ENCODE data around the gene ZBP1.
A peak's percentile ranks its signal among the peaks of the same experiment; 100 is the strongest.

Gene ZBP1

DNA sequence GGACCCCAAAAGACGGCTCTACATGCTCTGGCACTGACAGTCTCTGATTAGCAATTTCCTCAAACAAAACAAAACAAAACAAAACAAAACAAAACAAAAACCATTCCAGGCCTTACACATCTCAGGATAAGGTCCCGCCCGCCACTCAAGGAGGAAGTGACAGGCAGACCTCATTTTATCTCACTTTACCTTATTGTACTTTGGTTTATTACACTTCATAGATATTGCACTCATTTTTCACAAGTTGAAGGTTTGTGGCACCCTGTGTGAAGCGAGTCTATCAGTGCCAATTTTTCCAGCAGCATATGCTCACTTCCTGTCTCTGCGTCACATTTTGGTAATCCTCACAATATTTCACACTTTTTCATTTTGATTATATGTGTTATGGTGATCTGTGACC is 15.2 kb downstream of the ZBP1 start:
- no peak for DNase-seq (ENCODE audit: low read depth)
- H3K4me3 ChIP-seq (ENCODE audit: control insufficient read depth, low read depth, low read length) = no peak overlapping the region
- TF ChIP-seq, protein P1, sequence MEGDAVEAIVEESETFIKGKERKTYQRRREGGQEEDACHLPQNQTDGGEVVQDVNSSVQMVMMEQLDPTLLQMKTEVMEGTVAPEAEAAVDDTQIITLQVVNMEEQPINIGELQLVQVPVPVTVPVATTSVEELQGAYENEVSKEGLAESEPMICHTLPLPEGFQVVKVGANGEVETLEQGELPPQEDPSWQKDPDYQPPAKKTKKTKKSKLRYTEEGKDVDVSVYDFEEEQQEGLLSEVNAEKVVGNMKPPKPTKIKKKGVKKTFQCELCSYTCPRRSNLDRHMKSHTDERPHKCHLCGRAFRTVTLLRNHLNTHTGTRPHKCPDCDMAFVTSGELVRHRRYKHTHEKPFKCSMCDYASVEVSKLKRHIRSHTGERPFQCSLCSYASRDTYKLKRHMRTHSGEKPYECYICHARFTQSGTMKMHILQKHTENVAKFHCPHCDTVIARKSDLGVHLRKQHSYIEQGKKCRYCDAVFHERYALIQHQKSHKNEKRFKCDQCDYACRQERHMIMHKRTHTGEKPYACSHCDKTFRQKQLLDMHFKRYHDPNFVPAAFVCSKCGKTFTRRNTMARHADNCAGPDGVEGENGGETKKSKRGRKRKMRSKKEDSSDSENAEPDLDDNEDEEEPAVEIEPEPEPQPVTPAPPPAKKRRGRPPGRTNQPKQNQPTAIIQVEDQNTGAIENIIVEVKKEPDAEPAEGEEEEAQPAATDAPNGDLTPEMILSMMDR (conservative IDR thresholded peaks at IDR 0.05; ENCODE audit: control insufficient read depth, insufficient read depth, low read depth, low read length) = no peak

DNA sequence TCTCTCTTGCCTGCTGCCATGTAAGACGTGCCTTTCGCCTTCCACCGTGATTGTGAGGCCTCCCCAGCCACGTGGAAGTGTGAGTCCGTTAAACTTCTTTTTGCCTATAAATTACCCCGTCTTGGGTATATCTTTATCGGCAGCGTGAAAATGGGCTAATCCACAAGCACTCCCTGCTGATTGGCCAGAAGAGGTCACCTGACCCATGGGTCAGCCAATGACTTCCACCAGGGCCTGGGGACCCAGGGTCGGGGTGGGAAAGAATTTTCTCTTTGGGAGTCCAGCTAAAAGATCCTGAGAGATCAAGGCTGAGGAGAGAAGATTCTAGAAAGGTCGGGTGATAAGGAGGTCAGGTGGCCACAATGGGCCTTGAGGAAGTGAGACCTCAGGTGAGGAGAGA is 17.1 kb downstream of the ZBP1 start:
- TF ChIP-seq, protein P1 (conservative IDR thresholded peaks at IDR 0.05; ENCODE audit: control insufficient read depth, insufficient read depth, low read depth, low read length) = no peak
- no peak overlapping the region for H3K4me3 ChIP-seq (ENCODE audit: control insufficient read depth, low read depth, low read length)
- no peak for DNase-seq (ENCODE audit: low read depth)

DNA sequence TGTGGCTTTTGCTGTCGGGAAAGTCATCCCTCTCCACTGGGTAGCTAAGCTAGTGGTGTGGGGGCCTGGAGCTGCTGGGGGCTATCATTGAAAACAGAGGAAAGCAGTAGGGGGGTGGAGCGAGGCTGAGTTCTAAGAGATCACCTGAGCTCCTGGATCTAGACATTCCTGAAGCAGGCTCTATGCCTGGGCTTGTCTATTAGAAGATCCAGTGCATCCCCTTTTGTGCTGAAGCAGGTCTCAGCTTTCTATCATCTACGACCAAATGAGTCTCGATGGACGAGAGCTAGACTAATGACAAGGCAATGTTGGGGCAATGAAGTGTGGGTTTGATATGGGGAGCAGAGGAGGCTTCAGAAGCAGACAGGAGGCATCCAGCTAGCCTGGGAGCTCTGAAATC is 18.5 kb downstream of the ZBP1 start:
- DNase-seq (ENCODE audit: low read depth) = no peak
- TF ChIP-seq, protein P1 (conservative IDR thresholded peaks at IDR 0.05; ENCODE audit: control insufficient read depth, insufficient read depth, low read depth, low read length) = no peak
- no peak overlapping the region for H3K4me3 ChIP-seq (ENCODE audit: control insufficient read depth, low read depth, low read length)

DNA sequence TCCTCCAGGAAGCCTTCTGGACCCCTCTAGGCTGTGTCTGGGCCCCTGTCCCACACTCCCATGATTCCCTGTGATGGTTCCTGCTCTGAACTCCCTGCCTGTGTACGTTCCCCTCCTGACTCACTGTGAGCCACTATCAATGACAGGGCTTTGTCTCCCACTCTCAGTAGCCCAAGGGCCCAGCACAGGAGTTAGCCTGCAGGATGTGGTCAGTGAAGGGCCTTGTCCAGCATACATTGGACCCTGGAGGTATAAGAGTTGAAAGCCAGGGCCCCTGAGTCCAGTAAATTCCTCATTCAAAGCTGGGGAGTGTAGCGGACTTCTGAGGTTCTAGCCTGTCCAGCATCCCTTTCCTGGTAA is 19.0 kb downstream of the ZBP1 start:
- TF ChIP-seq, protein P1 (conservative IDR thresholded peaks at IDR 0.05; ENCODE audit: control insufficient read depth, insufficient read depth, low read depth, low read length) = no peak
- no peak for DNase-seq (ENCODE audit: low read depth)
- no peak overlapping the region for H3K4me3 ChIP-seq (ENCODE audit: control insufficient read depth, low read depth, low read length)

DNA sequence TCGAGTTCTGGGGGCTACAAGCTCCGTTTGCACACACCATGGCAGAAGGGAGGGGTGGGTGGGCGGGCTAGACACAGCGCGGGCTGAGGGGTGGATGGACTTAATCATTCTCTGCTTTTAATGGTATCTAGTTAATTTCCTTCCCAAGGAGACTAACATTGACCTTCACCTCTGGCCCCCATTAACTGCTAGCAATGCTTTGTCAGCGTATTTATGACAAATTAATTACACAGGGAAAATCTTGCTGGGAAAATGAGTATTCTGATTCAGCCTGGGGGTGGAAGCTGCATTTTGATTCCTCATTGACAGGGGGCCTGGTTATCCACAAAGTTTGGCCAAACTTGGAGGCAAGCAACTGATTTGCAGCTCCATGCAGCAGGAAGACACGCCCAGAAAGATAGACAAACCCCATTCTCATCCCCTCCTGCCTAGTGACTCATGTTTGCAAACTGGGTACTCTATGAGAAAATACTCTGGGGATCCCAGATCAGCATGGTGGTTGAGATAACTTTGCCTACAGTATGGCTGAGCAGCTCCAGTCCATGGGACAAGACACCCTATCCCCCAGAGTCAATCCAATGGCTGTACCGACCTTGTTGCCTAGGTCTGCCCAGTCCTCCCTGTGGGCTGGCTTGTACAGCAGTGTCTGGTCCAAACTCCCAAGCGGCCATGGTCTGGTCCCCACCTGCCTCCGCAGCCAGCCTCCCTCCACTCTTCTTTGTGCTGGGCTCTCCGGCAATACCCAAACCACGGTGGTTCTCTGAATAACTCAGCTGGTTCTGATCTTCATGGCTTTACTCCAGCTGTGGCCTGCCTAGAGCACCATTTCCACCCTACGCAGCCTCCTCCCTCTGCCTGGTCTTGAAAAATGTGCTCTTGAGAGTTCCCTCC is 19.7 kb downstream of the ZBP1 start:
- DNase-seq (ENCODE audit: low read depth) = peak; percentile 22
- TF ChIP-seq, protein P1 (conservative IDR thresholded peaks at IDR 0.05; ENCODE audit: control insufficient read depth, insufficient read depth, low read depth, low read length) = no peak
- no peak overlapping the region for H3K4me3 ChIP-seq (ENCODE audit: control insufficient read depth, low read depth, low read length)

DNA sequence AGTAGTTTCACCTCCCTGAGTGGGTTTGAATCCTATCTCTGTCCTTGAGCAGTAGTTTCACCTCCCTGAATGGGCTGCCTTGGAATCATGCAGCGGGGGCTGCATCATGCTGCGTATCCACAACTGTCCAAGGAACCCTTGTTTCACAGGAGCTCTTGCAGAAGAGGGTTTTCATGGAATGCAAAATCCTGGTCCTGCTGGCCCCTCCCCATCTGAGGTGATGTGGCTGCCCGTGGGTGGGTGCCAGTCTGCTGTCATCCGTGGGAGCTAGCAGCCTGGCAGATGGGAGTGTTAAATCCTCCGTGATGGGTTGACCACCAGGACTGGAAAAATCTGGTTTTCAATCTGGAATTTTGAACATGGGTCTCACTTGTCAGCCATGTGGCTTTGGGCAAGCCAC is 21.7 kb downstream of the ZBP1 start:
- TF ChIP-seq, protein P1 (conservative IDR thresholded peaks at IDR 0.05; ENCODE audit: control insufficient read depth, insufficient read depth, low read depth, low read length) = no peak
- no peak for DNase-seq (ENCODE audit: low read depth)
- no peak overlapping the region for H3K4me3 ChIP-seq (ENCODE audit: control insufficient read depth, low read depth, low read length)

Measured in fibroblast of mammary gland (primary cell).